Gastrocnemius medialis (tissue), 4 donors: ENCODE data around the gene WDR37.

Experiments used
- POLR2A ChIP-seq, 2 donors: fragments of 450-650 bp; IDR thresholded peaks; one replicate each; pipeline ENCODE4 v1.6.1; 2017; ENCODE audit warnings: antibody characterized with exemption in 2 of 2, mild to moderate bottlenecking in 2 of 2, moderate library complexity in 2 of 2
- TF ChIP-seq, protein P1 (sequence below), 5 experiments: fragments of 450-650 bp in 3 of 5; fragments of 200-600 bp in 2 of 5; sonication (generic) in 2 of 5; IDR thresholded peaks in 4 of 5; conservative IDR thresholded peaks in 1 of 5; 1 replicate in 4 of 5; 2 replicates in 1 of 5; pipeline ENCODE4 v1.5.1; 2016 to 2019; ENCODE audit warnings: antibody characterized with exemption in 5 of 5, mild to moderate bottlenecking in 3 of 5, moderate library complexity in 3 of 5

DNA sequence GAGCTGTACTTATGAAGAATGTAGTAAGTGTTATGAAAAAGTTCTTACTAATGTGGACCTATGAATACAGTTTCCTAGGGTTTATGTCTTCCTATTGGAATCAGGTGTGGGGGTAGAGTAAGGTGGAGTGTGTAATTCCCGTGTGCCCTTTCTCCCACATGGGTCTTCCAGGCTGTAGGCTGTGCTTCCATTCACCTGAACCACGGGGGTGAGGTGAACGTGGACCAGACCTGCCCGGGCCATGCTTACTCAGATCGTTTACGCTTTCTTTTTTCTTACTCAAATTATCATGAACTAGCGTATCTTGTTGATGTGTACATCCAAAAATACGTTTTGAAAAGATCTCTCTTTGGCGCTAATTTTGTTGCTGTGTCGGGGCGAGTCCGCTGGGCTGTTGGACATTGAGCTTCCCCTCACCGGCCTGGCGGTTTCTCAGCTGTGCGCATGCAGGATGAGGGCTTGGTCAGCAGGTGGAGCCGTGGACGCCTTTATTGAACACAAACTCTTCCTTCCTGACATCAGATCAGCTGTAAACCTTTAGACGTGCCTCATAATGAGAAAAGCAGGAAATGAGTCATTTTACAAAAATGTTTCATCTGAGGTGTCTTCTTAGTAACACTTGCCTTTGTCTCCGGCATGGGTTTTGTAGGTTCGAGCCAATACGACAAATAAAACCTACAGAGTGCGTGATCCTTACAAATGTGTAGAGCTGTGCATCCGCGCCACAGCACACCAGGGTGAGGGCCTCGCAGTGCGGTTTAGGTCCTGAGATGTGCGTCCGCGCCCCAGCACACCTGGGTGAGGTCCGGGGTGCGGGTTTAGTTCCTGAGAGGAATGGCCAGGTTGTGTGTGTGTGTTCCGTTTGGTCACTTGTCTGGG, 53.8 kb downstream of the WDR37 start:
- TF ChIP-seq, protein P1, sequence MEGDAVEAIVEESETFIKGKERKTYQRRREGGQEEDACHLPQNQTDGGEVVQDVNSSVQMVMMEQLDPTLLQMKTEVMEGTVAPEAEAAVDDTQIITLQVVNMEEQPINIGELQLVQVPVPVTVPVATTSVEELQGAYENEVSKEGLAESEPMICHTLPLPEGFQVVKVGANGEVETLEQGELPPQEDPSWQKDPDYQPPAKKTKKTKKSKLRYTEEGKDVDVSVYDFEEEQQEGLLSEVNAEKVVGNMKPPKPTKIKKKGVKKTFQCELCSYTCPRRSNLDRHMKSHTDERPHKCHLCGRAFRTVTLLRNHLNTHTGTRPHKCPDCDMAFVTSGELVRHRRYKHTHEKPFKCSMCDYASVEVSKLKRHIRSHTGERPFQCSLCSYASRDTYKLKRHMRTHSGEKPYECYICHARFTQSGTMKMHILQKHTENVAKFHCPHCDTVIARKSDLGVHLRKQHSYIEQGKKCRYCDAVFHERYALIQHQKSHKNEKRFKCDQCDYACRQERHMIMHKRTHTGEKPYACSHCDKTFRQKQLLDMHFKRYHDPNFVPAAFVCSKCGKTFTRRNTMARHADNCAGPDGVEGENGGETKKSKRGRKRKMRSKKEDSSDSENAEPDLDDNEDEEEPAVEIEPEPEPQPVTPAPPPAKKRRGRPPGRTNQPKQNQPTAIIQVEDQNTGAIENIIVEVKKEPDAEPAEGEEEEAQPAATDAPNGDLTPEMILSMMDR (IDR thresholded peaks at IDR 0.05 in 4 of 5, conservative IDR thresholded peaks at IDR 0.05 in 1 of 5): peak in 2 of 5 experiments; percentile 31 to 33
- no peak for TF ChIP-seq POLR2A (IDR thresholded peaks at IDR 0.05)
